Panc1 (cell line): ENCODE results near the gene GNB1. TPM values are rescaled to one million over a fixed set of nuclear protein-coding genes. Genes with fewer than 3 reads are reported as not detected.

Experiments used
- ATAC-seq: fragments of 200-7000 bp; cut with Tn5 transposase; 2 replicates; pipeline ENCODE4 v1.9.1; 2020; ENCODE audit warnings: mild to moderate bottlenecking, moderate library complexity
- BruUV-seq: library from RNA; stranded (reverse); fragments of 400-500 nt; replicated peaks from 2 replicates; lab custom pipeline; 2021; lab: Mats Ljungman, UMichigan
- CTCF ChIA-PET: fragments of 300-600 bp; sonication (Branson Sonifier 250); formaldehyde crosslinking; loops from one replicate; lab custom pipeline; 2022; ENCODE audit warnings: antibody characterized with exemption; lab: Charles Lee
- POLR2A ChIA-PET: fragments of 300-600 bp; sonication (Branson Sonifier 250); formaldehyde crosslinking; loops from one replicate; lab custom pipeline; 2022; ENCODE audit warnings: antibody characterized with exemption; lab: Charles Lee
- DNase-seq: peaks from one replicate; pipeline ENCODE4 v3.0.0-alpha.2; 2010; ENCODE audit warnings: low read depth, low spot score
- H3K27ac ChIP-seq: 2 replicates; pipeline ENCODE4 v1.5.1; 2011; ENCODE audit warnings: mild to moderate bottlenecking, low read length, inconsistent platforms
- H3K27me3 ChIP-seq: fragments of 200-500 bp; sonication (Bioruptor generic); 2 replicates; pipeline ENCODE4 v1.6.0; 2014; ENCODE audit warnings: low read length, inconsistent platforms; ENCODE audit not compliant: control insufficient read depth, insufficient read depth
- H3K36me3 ChIP-seq: fragments of 200-500 bp; sonication (Bioruptor generic); 2 replicates; pipeline ENCODE4 v1.5.1; 2014; ENCODE audit warnings: inconsistent platforms, mild to moderate bottlenecking, low read length, moderate library complexity; ENCODE audit not compliant: control insufficient read depth, insufficient read depth
- H3K4me1 ChIP-seq: 2 replicates; pipeline ENCODE4 v1.5.1; 2011; ENCODE audit warnings: inconsistent platforms, mild to moderate bottlenecking, low read length, moderate library complexity; ENCODE audit not compliant: control insufficient read depth, insufficient read depth
- H3K4me3 ChIP-seq, 2 experiments: 2 replicates each; pipeline ENCODE4 v1.5.1; 2011 to 2012; ENCODE audit warnings: low read depth in 2 of 2, low read length in 2 of 2, mild to moderate bottlenecking in 2 of 2, inconsistent platforms in 1 of 2, moderate library complexity in 1 of 2
- H3K9me3 ChIP-seq: fragments of 200-500 bp; sonication (Bioruptor generic); 2 replicates; pipeline ENCODE4 v1.5.1; 2014; ENCODE audit warnings: low read depth, mild to moderate bottlenecking, inconsistent platforms, low read length, moderate library complexity; ENCODE audit not compliant: control insufficient read depth, insufficient read depth
- POLR2AphosphoS5 ChIP-seq: IDR thresholded peaks from 2 replicates; pipeline ENCODE4 v1.6.1; 2012; ENCODE audit warnings: mild to moderate bottlenecking, low read depth, low read length, moderate library complexity
- SIN3A ChIP-seq: IDR thresholded peaks from 2 replicates; pipeline ENCODE4 v1.6.1; 2012; ENCODE audit warnings: low read depth, mild to moderate bottlenecking, low read length, moderate library complexity, borderline replicate concordance; ENCODE audit not compliant: insufficient read depth
- TCF7L2 ChIP-seq: IDR thresholded peaks from 2 replicates; pipeline ENCODE4 v1.6.1; 2011; ENCODE audit warnings: mild to moderate bottlenecking, low read depth, low read length, inconsistent platforms
- in situ Hi-C: cut with HindIII; loops from 2 replicates; pipeline ENCODE4 v1.10.0; 2016; ENCODE audit warnings: low sequenced_read_pairs, low pct_unique_long_range_greater_than_20kb
- intact Hi-C: fragments of 100-400 bp; cut with micrococcal nuclease; formaldehyde crosslinking; loops from one replicate; pipeline ENCODE4 v1.10.0; 2022; ENCODE audit not compliant: unreplicated experiment
- total RNA-seq: library from RNA; stranded (reverse); gene quantifications from one replicate; pipeline ENCODE4 v1.2.1, GENCODE V29; 2021; ENCODE audit not compliant: unreplicated experiment
- TF ChIP-seq, protein P1 (sequence below): fragments of 450-650 bp; IDR thresholded peaks from 2 replicates; pipeline ENCODE4 v1.5.1; 2017; ENCODE audit warnings: mild to moderate bottlenecking
- TF ChIP-seq, protein P2 (sequence below), 2 experiments: IDR thresholded peaks; 2 replicates each; pipeline ENCODE4 v1.6.1; 2011 to 2012; ENCODE audit warnings: low read depth in 2 of 2, control low read depth in 1 of 2, low read length in 1 of 2, mild to moderate bottlenecking in 1 of 2, moderate library complexity in 1 of 2; ENCODE audit not compliant: insufficient read depth in 1 of 2

The GNB1 gene
- total RNA-seq, 1 experiment from 2014 or later: 499 TPM

DNA sequence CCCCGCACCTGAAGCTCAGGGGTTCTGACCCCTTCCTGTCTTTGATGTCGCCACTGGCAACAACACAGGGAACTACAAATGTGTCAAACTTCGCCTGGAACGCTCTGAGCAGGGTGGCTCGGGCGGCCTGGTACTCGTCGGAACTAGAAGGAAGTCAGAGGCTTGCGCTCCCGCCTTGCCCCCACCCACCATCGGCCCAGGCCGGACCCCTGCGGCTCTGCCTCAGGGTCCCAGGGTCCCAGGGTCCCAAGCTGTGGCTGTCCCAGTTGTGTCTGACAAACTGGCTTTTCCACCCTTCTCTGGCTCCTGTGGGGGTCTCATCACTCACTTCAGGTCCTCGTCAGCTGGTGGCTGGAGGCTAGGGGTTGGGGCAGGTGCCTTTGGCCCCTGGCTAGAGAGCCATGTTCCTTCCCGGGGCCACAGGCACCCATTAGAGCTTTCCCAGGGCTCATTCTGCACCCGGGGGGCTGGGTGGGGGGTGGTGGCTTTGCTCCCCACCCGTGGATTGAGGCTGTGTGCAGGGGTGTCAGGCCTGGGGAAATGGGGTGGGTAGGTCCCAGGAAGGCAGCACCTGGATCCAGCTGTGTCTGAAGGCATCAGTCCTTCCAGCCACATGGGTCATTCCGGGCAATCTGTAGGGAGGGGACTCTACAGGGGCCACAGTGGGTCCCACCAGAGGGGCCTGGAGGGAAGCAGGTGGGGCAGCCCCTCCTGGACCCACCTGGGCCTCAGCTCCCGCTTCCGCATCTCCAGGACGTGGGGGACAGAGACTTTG is 36.2 kb upstream of the GNB1 start:
- no peak for TF ChIP-seq POLR2AphosphoS5
- Histone ChIP-seq H3K36me3 (no peaks in the 10 kb centered on the region), H3K9me3 (no peaks in the 10 kb centered on the region), H3K4me3 (no peak overlapping the region), H3K4me1 (no peaks in the 10 kb centered on the region), H3K27me3 (no peaks in the 10 kb centered on the region), H3K27ac (no peak overlapping the region)
- in situ Hi-C loops (no loop called here), intact Hi-C loops (no loop called here)
- POLR2A ChIA-PET: interaction anchor here (0.6 kb wide), 1 partner anchor 8 kb away, joined by 14 read pairs; no protein-coding TSS in a partner anchor
- BruUV-seq: no TSS peak
- DNase-seq (no peak), ATAC-seq (no peak)
- CTCF ChIA-PET: interaction anchor here (0.6 to 0.7 kb wide), 2 partner anchors 17 to 18 kb away, joined by 3 to 14 read pairs; no protein-coding TSS in a partner anchor

GRCh38 chr1:1926346-1926811 is 35.5 kb upstream of the GNB1 start:
- no TSS peak for BruUV-seq
- TF ChIP-seq TCF7L2 (no peak), POLR2AphosphoS5 (no peak), SIN3A (no peak)
- TF ChIP-seq, protein P1, sequence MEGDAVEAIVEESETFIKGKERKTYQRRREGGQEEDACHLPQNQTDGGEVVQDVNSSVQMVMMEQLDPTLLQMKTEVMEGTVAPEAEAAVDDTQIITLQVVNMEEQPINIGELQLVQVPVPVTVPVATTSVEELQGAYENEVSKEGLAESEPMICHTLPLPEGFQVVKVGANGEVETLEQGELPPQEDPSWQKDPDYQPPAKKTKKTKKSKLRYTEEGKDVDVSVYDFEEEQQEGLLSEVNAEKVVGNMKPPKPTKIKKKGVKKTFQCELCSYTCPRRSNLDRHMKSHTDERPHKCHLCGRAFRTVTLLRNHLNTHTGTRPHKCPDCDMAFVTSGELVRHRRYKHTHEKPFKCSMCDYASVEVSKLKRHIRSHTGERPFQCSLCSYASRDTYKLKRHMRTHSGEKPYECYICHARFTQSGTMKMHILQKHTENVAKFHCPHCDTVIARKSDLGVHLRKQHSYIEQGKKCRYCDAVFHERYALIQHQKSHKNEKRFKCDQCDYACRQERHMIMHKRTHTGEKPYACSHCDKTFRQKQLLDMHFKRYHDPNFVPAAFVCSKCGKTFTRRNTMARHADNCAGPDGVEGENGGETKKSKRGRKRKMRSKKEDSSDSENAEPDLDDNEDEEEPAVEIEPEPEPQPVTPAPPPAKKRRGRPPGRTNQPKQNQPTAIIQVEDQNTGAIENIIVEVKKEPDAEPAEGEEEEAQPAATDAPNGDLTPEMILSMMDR: no peak
- TF ChIP-seq, protein P2, sequence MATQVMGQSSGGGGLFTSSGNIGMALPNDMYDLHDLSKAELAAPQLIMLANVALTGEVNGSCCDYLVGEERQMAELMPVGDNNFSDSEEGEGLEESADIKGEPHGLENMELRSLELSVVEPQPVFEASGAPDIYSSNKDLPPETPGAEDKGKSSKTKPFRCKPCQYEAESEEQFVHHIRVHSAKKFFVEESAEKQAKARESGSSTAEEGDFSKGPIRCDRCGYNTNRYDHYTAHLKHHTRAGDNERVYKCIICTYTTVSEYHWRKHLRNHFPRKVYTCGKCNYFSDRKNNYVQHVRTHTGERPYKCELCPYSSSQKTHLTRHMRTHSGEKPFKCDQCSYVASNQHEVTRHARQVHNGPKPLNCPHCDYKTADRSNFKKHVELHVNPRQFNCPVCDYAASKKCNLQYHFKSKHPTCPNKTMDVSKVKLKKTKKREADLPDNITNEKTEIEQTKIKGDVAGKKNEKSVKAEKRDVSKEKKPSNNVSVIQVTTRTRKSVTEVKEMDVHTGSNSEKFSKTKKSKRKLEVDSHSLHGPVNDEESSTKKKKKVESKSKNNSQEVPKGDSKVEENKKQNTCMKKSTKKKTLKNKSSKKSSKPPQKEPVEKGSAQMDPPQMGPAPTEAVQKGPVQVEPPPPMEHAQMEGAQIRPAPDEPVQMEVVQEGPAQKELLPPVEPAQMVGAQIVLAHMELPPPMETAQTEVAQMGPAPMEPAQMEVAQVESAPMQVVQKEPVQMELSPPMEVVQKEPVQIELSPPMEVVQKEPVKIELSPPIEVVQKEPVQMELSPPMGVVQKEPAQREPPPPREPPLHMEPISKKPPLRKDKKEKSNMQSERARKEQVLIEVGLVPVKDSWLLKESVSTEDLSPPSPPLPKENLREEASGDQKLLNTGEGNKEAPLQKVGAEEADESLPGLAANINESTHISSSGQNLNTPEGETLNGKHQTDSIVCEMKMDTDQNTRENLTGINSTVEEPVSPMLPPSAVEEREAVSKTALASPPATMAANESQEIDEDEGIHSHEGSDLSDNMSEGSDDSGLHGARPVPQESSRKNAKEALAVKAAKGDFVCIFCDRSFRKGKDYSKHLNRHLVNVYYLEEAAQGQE (IDR thresholded peaks at IDR 0.05; ENCODE audit: insufficient read depth in 1 of 2, low read depth in 2 of 2, low read length in 1 of 2): no peak
- no peaks in the 10 kb centered on the region for H3K9me3 ChIP-seq
- CTCF ChIA-PET: interaction anchor here (0.6 to 0.7 kb wide), 2 partner anchors 18 to 22 kb away, joined by 3 read pairs; no protein-coding TSS in a partner anchor
- H3K4me1 ChIP-seq: no peaks in the 10 kb centered on the region
- POLR2A ChIA-PET: no interaction called here
- in situ Hi-C loops: no loop called here
- intact Hi-C loops: no loop called here
- DNase-seq (no peak), ATAC-seq (no peak)
- H3K4me3 ChIP-seq: no peak overlapping the region
- no peak overlapping the region for H3K27ac ChIP-seq
- no peaks in the 10 kb centered on the region for H3K36me3 ChIP-seq
- no peaks in the 10 kb centered on the region for H3K27me3 ChIP-seq
